Activated CD8-positive, alpha-beta memory T cell treated with anti-CD3 and anti-CD28 coated beads for 1 hour (primary cell): ENCODE results near the gene GPX4.
A peak's percentile ranks its signal among the peaks of the same experiment; 100 is the strongest.

Source experiments
- DNase-seq, 2 donors: peaks; one replicate each; pipeline ENCODE4 v3.0.0-alpha.2; 2020; ENCODE audit warnings: low read depth in 1 of 2; ENCODE audit errors: extremely low read depth in 1 of 2

GPX4 gene, protein sequence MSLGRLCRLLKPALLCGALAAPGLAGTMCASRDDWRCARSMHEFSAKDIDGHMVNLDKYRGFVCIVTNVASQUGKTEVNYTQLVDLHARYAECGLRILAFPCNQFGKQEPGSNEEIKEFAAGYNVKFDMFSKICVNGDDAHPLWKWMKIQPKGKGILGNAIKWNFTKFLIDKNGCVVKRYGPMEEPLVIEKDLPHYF

DNA sequence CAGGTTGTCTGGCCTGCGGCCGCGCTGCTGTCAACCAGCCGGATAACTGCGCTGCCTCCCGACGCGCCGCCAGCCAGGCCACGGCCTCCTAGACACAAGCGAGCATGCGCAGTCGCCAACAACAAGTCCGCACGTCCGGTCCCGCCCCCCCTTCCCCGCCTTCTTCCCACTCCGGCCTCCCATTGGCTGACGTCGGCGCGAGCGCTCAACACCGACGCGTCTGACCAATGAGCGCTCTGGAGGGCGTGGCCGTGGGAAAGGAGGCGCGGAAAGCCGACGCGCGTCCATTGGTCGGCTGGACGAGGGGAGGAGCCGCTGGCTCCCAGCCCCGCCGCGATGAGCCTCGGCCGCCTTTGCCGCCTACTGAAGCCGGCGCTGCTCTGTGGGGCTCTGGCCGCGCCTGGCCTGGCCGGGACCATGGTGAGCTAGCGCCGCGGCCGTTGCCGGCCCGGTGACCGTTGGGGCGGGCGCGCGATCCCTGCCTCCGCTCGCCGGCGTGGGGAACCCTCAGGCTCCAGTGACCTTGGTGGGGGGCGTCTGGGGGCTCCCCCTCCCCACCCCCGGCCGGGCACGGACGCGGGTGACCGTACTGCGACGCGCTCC lies at the start of gene GPX4:
TSS of gene GPX4 (plus strand) at position 287 of the 603 bp plus-strand sequence. CDS start at position 337, 50 bp downstream.
- DNase-seq: peak; percentile 98

DNA sequence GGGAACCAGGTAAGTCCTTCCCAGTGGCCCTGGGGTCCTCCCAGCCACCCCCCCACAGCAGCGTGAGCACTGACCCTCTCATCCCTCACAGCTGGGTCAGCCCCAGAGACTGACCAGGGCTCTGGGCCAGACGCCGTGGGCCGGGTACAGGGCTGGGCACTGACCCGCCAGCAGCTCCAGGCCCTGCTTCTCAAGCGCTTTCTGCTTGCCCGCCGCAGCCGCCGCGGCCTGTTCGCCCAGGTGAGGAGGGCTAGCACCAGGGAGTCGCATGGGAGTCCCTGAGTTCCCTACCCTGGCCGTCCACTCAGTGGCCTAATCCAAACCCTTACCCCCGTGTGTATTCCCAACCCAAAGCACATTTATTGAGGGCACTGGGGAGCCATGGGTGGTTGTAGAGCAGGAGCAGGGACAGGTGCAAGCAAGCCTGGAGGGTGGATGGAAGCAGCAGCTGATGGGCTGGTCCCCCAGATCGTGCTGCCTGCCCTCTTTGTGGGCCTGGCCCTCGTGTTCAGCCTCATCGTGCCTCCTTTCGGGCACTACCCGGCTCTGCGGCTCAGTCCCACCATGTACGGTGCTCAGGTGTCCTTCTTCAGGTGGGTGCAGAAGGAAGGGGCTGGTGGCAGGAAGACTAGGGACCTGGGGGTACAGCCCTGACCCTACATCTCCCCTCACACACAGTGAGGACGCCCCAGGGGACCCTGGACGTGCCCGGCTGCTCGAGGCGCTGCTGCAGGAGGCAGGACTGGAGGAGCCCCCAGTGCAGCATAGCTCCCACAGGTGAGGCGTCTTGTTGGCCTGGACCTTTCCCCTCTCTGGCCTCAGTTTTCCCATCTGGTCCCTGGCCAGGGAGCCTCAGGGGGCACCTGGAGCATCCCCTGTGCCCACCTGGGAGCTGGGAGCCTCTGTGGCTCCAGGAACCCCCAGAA lies 49.4 kb upstream of the GPX4 start:
- DNase-seq: no peak

DNA sequence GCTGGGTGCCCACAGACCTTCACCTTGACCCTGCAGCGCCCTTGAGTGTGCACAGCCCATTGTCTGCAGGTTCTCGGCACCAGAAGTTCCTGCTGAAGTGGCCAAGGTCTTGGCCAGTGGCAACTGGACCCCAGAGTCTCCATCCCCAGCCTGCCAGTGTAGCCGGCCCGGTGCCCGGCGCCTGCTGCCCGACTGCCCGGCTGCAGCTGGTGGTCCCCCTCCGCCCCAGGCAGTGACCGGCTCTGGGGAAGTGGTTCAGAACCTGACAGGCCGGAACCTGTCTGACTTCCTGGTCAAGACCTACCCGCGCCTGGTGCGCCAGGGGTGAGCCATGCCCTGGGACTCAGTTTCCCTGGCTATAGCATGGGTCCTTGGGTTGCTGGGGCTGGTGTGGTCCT lies 48.8 kb upstream of the GPX4 start:
- no peak for DNase-seq

GRCh38 chr19:1055886-1056620 lies 47.7 kb upstream of the GPX4 start:
- DNase-seq: no peak

GRCh38 chr19:1057176-1057855 lies 46.5 kb upstream of the GPX4 start:
- no peak for DNase-seq

GRCh38 chr19:1058112-1058511 lies 45.7 kb upstream of the GPX4 start:
- no peak for DNase-seq

DNA sequence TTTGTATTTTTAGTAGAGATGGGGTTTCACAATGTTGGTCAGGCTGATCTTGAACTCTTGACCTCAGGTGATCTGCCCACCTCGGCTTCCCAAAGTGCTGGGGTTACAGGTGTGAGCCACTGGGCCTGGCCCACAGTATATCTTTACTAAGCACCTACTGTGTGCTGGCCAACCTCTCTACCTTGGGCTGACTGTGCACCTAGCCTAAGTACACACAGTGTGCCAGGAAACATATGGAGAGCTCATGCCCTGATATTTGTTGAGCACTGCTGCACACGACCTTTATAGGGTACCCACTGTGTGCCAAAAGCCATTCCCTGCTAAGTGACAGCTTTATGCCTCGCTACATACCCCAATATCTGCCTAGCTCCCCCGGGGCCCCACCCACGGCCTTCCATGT lies 43.1 kb upstream of the GPX4 start:
- DNase-seq: no peak

DNA sequence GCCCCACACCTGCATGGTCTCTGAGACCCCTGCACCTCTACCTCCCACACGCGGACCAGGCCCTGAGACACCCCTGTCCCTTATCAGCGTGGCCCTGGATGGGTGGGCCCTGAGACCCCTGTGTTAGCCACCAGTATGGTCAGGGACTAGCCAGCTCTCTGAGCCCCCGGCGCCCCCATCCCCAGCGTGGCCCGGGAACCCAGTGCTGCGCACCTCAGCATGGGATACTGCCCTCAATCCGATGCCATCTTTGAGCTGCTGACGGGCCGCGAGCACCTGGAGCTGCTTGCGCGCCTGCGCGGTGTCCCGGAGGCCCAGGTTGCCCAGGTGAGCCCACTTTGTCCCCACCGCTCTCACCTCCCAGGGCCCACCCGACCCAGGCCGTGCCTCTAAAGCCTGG lies 41.8 kb upstream of the GPX4 start:
- no peak for DNase-seq

- DNase-seq: no peak
Measured at GRCh38 chr19:1062387-1063029, 41.3 kb upstream of the GPX4 start.

GRCh38 chr19:1063030-1063908 lies 40.5 kb upstream of the GPX4 start:
- no peak for DNase-seq

GRCh38 chr19:1063909-1064660 lies 39.7 kb upstream of the GPX4 start:
- no peak for DNase-seq

DNA sequence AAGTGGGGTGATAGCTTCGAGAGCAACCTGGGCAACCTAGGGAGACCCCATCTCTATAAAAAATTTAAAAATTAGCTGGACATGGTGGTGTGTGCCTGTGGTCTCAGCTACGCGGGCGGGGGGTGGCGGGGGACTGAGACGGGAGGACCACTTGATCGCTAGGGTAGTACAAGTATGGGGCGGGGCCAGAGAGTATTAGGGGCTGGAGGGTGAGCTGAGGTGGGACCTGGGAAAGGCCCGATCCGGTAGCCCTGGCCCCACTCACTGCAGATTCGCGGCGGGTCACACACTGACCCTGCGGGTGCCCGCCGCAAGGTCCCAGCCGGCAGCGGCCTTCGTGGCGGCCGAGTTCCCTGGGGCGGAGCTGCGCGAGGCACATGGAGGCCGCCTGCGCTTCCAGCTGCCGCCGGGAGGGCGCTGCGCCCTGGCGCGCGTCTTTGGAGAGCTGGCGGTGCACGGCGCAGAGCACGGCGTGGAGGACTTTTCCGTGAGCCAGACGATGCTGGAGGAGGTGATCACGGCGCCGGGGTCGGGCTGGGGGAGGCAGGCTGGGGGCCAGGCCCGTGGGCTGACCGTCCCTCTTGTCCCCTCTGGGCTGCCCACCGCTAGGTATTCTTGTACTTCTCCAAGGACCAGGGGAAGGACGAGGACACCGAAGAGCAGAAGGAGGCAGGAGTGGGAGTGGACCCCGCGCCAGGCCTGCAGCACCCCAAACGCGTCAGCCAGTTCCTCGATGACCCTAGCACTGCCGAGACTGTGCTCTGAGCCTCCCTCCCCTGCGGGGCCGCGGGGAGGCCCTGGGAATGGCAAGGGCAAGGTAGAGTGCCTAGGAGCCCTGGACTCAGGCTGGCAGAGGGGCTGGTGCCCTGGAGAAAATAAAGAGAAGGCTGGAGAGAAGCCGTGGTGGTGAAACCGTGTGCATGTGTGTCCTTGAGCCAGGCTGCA lies 38.9 kb upstream of the GPX4 start:
- peak in 1 of 2 donors; percentile 64 for DNase-seq

GRCh38 chr19:1065606-1066109 lies 38.1 kb upstream of the GPX4 start:
- no peak for DNase-seq

- no peak for DNase-seq
Measured at GRCh38 chr19:1066251-1066747, 37.5 kb upstream of the GPX4 start.

GRCh38 chr19:1066748-1067340 lies 37.0 kb upstream of the GPX4 start, which contains the start of gene ARHGAP45:
TSS of gene ARHGAP45 (plus strand) at chr19:1067167. CDS start at chr19:1067406, 239 bp downstream.
- DNase-seq: peak; percentile 57 to 74

DNA sequence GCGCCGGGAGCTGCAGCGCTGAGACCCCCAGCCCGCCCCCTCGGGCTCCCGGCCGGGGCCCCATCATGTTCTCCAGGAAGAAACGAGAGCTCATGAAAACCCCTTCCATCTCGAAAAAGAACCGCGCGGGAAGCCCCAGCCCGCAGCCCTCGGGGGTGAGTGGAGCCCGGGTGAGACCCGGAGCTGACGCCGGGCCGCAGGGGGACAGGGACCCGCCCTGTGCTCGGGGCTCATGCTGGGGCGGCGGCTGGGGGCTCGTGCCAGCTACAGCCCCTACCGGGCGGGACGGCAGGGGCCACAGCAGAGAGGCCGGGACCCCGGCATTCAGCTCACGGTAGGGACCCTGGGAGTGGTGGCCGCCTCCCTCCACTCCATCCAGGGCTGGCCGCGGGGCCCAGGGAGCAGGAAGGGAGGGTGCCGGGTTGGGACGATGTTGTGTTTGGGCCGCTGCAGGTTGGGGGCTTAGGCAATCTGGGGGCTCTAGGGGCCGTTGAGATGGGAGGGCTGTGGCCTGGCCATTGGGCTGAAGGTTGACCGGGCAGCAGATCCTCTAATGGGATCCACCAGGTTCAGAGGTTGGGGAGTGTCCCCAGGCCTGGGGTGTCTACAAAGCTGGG lies 36.3 kb upstream of the GPX4 start:
- peak in 1 of 2 donors; percentile 45 for DNase-seq
